HEK293T (cell line): ENCODE measurements around the gene P4HA1.

Experiments used
- CTCF ChIA-PET: fragments of 350-600 bp; formaldehyde crosslinking; extraction: SDS; loops from one replicate; lab custom pipeline; 2021; ENCODE audit warnings: antibody characterized with exemption, inconsistent platforms; lab: Yijun Ruan, JAX
- POLR2A ChIA-PET: fragments of 350-600 bp; formaldehyde crosslinking; extraction: SDS; loops from one replicate; lab custom pipeline; 2020; ENCODE audit warnings: antibody characterized with exemption, inconsistent platforms; lab: Yijun Ruan, JAX
- DNase-seq: peaks from one replicate; pipeline ENCODE4 v3.0.0; 2012; ENCODE audit warnings: mixed read lengths; ENCODE audit errors: extremely low spot score
- ARNT ChIP-seq: fragments of 450-650 bp; IDR thresholded peaks from 2 replicates; pipeline ENCODE4 v1.6.1; 2017; ENCODE audit warnings: mild to moderate bottlenecking
- BHLHE40 ChIP-seq: fragments of 450-650 bp; IDR thresholded peaks from 2 replicates; pipeline ENCODE4 v1.6.1; 2016; ENCODE audit warnings: mild to moderate bottlenecking, moderate library complexity, borderline replicate concordance
- CTBP1 ChIP-seq: fragments of 450-650 bp; IDR thresholded peaks from 2 replicates; pipeline ENCODE4 v1.6.1; 2016; ENCODE audit warnings: borderline replicate concordance
- ELF4 ChIP-seq: fragments of 450-650 bp; IDR thresholded peaks from 2 replicates; pipeline ENCODE4 v1.6.1; 2017; ENCODE audit warnings: antibody characterized with exemption
- FOXA1 ChIP-seq: fragments of 450-650 bp; IDR thresholded peaks from 2 replicates; pipeline ENCODE4 v1.6.1; 2016; ENCODE audit warnings: mild to moderate bottlenecking
- FOXK2 ChIP-seq: fragments of 450-650 bp; IDR thresholded peaks from 2 replicates; pipeline ENCODE4 v1.6.1; 2016; ENCODE audit warnings: mild to moderate bottlenecking
- FOXM1 ChIP-seq: fragments of 450-650 bp; IDR thresholded peaks from 2 replicates; pipeline ENCODE4 v1.6.1; 2017; ENCODE audit warnings: mild to moderate bottlenecking, borderline replicate concordance
- HDGF ChIP-seq: fragments of 450-650 bp; IDR thresholded peaks from 2 replicates; pipeline ENCODE4 v1.6.1; 2017; ENCODE audit warnings: antibody characterized with exemption, borderline replicate concordance
- L3MBTL2 ChIP-seq: fragments of 450-650 bp; conservative IDR thresholded peaks from 2 replicates; pipeline ENCODE4 v1.6.1; 2016; ENCODE audit warnings: mild to moderate bottlenecking
- LEF1 ChIP-seq: fragments of 450-650 bp; IDR thresholded peaks from 2 replicates; pipeline ENCODE4 v1.6.1; 2017; ENCODE audit warnings: mild to moderate bottlenecking, borderline replicate concordance
- NFRKB ChIP-seq: fragments of 450-650 bp; IDR thresholded peaks from 2 replicates; pipeline ENCODE4 v1.6.1; 2016; ENCODE audit warnings: mild to moderate bottlenecking, moderate library complexity
- SP1 ChIP-seq: fragments of 450-650 bp; IDR thresholded peaks from 2 replicates; pipeline ENCODE4 v1.6.1; 2017
- SUZ12 ChIP-seq: fragments of 450-650 bp; IDR thresholded peaks from 2 replicates; pipeline ENCODE4 v1.6.1; 2016; ENCODE audit warnings: mild to moderate bottlenecking
- TARDBP ChIP-seq: fragments of 450-650 bp; IDR thresholded peaks from 2 replicates; pipeline ENCODE4 v1.6.1; 2016
- ZNF384 ChIP-seq: fragments of 450-650 bp; IDR thresholded peaks from 2 replicates; pipeline ENCODE4 v1.6.1; 2016
- TF ChIP-seq, protein P1 (sequence below): fragments of 450-650 bp; IDR thresholded peaks from 2 replicates; pipeline ENCODE4 v1.6.1; 2016

The P4HA1 gene

GRCh38 chr10:73097305-73097670 is 622 bp upstream of the P4HA1 start:
- DNase-seq = no peak
- TF ChIP-seq TARDBP = no peak
- no peak for TF ChIP-seq L3MBTL2
- TF ChIP-seq SUZ12 = no peak
- no peak for TF ChIP-seq LEF1
- no peak for TF ChIP-seq ZNF384
- no peak for TF ChIP-seq HDGF
- TF ChIP-seq NFRKB = no peak
- TF ChIP-seq SP1 = no peak
- no peak for TF ChIP-seq FOXA1
- TF ChIP-seq, protein P1, sequence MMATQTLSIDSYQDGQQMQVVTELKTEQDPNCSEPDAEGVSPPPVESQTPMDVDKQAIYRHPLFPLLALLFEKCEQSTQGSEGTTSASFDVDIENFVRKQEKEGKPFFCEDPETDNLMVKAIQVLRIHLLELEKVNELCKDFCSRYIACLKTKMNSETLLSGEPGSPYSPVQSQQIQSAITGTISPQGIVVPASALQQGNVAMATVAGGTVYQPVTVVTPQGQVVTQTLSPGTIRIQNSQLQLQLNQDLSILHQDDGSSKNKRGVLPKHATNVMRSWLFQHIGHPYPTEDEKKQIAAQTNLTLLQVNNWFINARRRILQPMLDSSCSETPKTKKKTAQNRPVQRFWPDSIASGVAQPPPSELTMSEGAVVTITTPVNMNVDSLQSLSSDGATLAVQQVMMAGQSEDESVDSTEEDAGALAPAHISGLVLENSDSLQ = no peak
- TF ChIP-seq FOXK2 = no peak
- TF ChIP-seq FOXM1 = no peak
- no peak for TF ChIP-seq ARNT
- TF ChIP-seq BHLHE40 = no peak
- no peak for TF ChIP-seq ELF4
- POLR2A ChIA-PET = interaction anchor here (0.6 to 6.6 kb wide), 9 partner anchors 13 to 155 kb away, joined by 3 to 61 read pairs (median 6); partner anchors contain the start of genes DNAJC9, ECD, FAM149B1 and MRPS16
- CTCF ChIA-PET = interaction anchor here (0.5 to 2.4 kb wide), 8 partner anchors 13 to 231 kb away, joined by 3 to 7 read pairs (median 4); partner anchors contain the start of gene NUDT13

GRCh38 chr10:73096041-73096448 is 621 bp downstream of the P4HA1 start:
- ChIA-PET CTCF (interaction anchor here (0.7 to 2.4 kb wide), 3 partner anchors 13 to 60 kb away, joined by 3 to 7 read pairs (median 3); partner anchors contain the start of gene NUDT13), POLR2A (interaction anchor here (0.6 to 6.6 kb wide), 9 partner anchors 11 to 741 kb away, joined by 3 to 61 read pairs (median 6); partner anchors contain the start of genes DNAJB12, DNAJC9, ECD and FAM149B1)
- peak; percentile 37 for DNase-seq
- TF ChIP-seq ELF4 = no peak
- TF ChIP-seq FOXM1 = no peak
- TF ChIP-seq L3MBTL2 = 0 out of 2 replicates have a peak, but pooled peaks have one; percentile 33
- no peak for TF ChIP-seq BHLHE40

DNA sequence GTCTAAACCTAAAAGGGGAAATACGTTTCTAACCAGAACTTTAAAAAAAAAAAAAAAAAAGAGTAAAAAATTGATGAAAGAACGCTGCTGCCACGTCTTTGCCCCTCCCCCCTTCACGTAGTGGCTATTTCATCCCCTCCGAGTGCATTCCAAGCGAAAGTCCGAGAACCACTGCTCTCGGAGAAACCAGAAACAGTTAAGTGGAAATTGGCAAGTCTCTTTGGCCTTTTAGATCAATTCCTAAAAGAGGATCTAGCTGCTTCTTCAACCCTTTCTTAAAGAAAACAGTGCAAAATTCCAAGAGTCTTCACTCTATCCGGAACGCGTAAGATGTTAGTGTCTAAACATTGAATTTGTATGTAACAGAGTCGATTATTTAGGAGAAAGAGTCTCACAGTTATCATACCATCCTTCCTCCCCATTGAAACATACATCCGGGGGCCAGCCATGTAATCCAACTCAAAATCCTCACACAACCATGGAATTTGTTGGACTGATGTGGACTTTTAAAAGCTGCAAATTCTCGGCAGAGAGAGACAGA is 1.1 kb downstream of the P4HA1 start:
- POLR2A ChIA-PET = interaction anchor here (0.8 to 6.6 kb wide), 7 partner anchors 12 to 741 kb away, joined by 3 to 61 read pairs (median 7); partner anchors contain the start of genes DNAJB12, DNAJC9, ECD and FAM149B1
- peak; percentile 33 for DNase-seq

GRCh38 chr10:73094986-73095480 is 1.6 kb downstream of the P4HA1 start:
- ChIA-PET POLR2A (interaction anchor here (1.5 to 6.6 kb wide), 3 partner anchors 15 to 740 kb away, joined by 4 to 61 read pairs (median 13); partner anchors contain the start of genes DNAJB12, ECD, FAM149B1 and NUDT13), CTCF (interaction anchor here (2.4 kb wide), 1 partner anchor 12 kb away, joined by 7 read pairs; no protein-coding TSS in a partner anchor)
- no peak for DNase-seq
- TF ChIP-seq SP1 = no peak
- TF ChIP-seq TARDBP = no peak
- TF ChIP-seq CTBP1 = no peak
- TF ChIP-seq FOXK2 = no peak
- no peak for TF ChIP-seq FOXA1
- TF ChIP-seq ZNF384 = no peak
- no peak for TF ChIP-seq NFRKB
- TF ChIP-seq L3MBTL2 = no peak
- TF ChIP-seq ELF4 = no peak
- TF ChIP-seq ARNT = no peak

More for the DNA sequence above, 1.1 kb downstream of the P4HA1 start:
- CTCF ChIA-PET = interaction anchor here (0.7 to 2.4 kb wide), 3 partner anchors 12 to 61 kb away, joined by 3 to 7 read pairs (median 3); partner anchors contain the start of gene NUDT13
- TF ChIP-seq FOXA1 (no peak), ZNF384 (peak; percentile 90)

GRCh38 chr10:73093922-73094850 is 2.5 kb downstream of the P4HA1 start:
- CTCF ChIA-PET = no interaction called here
- TF ChIP-seq TARDBP (no peak), FOXA1 (no peak), ZNF384 (no peak), LEF1 (no peak), SP1 (no peak), SUZ12 (no peak), ELF4 (no peak)
- TF ChIP-seq, protein P1 = no peak
- DNase-seq = no peak
- POLR2A ChIA-PET = interaction anchor here (1.0 to 6.6 kb wide), 3 partner anchors 11 to 16 kb away, joined by 3 to 61 read pairs (median 3); partner anchors contain the start of gene NUDT13

DNA sequence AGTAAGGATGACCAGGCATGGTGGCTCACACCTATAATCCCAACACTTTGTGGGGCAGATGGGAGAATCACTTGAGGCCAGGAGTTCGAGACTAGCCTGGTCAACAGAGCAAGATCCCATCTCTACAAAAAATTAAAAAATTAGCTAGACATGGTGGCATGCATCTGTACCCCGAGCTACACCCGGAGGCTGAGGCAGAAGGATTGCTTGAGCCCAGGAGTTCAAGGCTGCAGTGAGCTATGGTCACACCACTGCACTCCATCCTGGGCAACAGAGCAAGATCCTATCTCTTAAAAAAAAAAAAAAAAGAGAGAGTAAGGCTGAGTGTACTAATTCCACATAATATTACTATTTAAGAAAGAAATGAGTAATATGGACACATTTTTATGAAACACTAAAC is 3.8 kb downstream of the P4HA1 start:
- ChIA-PET CTCF (no interaction called here), POLR2A (interaction anchor here (1.0 to 1.7 kb wide), 3 partner anchors 10 to 154 kb away, joined by 3 to 4 read pairs (median 3); partner anchors contain the start of genes DNAJC9 and NUDT13)
- DNase-seq = no peak
- TF ChIP-seq ZNF384 = 0 out of 2 replicates have a peak, but pooled peaks have one; percentile 6
- no peak for TF ChIP-seq ARNT
